Peyer's patch (tissue), 4 donors: ENCODE results near the gene IL4I1.

Experiments used
- CTCF ChIP-seq, 6 experiments: fragments of 450-650 bp in 4 of 6; fragments of 200-600 bp in 2 of 6; sonication (generic) in 1 of 6; IDR thresholded peaks; one replicate each; pipeline ENCODE4 v1.5.1; 2017 to 2019; ENCODE audit warnings: antibody characterized with exemption in 6 of 6, mild to moderate bottlenecking in 3 of 6, moderate library complexity in 1 of 6
- POLR2A ChIP-seq, 2 donors: fragments of 450-650 bp; IDR thresholded peaks; one replicate each; pipeline ENCODE4 v1.5.1; 2017; ENCODE audit warnings: antibody characterized with exemption in 2 of 2, mild to moderate bottlenecking in 2 of 2, moderate library complexity in 2 of 2

- TF ChIP-seq CTCF (IDR thresholded peaks at IDR 0.05) (peak; percentile 88 to 98 (median 92)), POLR2A (IDR thresholded peaks at IDR 0.05) (no peak)
Measured at GRCh38 chr19:49937750-49938381, 41.2 kb upstream of the IL4I1 start.
